Stimulated activated memory B cell treated with anti-CD40 and anti-IgM and Interleukin-4, amounts not matched to agents 10 μg/mL and 1 μg/mL and 100 μg/mL, for 72 hours (primary cell): ENCODE data around the gene MAN2B2.

ENCODE experiments used
- ATAC-seq: fragments of 150-1000 bp; cut with Tn5 transposase; 2 replicates; pipeline ENCODE4 v1.10.0; 2021
- H3K27ac Mint-ChIP-seq: one replicate; pipeline ENCODE4 v1.8.0; 2022; ENCODE audit warnings: mild to moderate bottlenecking, mixed read lengths
- H3K27me3 Mint-ChIP-seq: one replicate; pipeline ENCODE4 v1.8.0; 2022; ENCODE audit warnings: mixed read lengths
- H3K36me3 Mint-ChIP-seq: one replicate; pipeline ENCODE4 v1.8.0; 2022; ENCODE audit warnings: mixed read lengths
- H3K4me1 Mint-ChIP-seq: one replicate; pipeline ENCODE4 v1.8.0; 2022; ENCODE audit warnings: mixed read lengths
- H3K4me3 Mint-ChIP-seq: one replicate; pipeline ENCODE4 v1.8.0; 2022; ENCODE audit warnings: mild to moderate bottlenecking, moderate library complexity, mixed read lengths
- H3K9me3 Mint-ChIP-seq: one replicate; pipeline ENCODE4 v1.8.0; 2022; ENCODE audit warnings: mixed read lengths

Gene MAN2B2

DNA sequence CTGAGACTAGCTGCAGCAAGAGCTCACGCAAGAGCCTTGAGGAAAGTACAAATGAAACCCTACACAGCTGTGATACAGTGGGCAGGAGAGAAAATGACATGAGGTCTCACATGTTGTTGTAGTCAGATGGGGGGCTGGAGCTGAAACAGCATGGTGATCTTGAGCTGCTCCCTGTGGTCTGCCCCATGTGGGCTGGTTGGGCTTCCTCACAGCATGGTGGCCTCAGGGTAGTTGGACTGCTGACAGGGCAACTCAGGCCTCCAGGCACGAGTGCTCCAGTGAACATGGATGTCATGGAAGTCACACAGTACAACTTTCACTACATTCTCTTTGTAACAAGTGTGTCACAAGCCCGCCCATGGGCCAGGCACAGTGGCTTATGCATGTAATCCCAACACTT lies 3.4 kb upstream of the MAN2B2 start:
- no peaks in the 10 kb centered on the region for H3K27me3 Mint-ChIP-seq
- no peak overlapping the region for H3K4me3 Mint-ChIP-seq
- peaks cover 12% of the 10 kb centered on the region for H3K4me1 Mint-ChIP-seq
- no peak for ATAC-seq
- H3K9me3 Mint-ChIP-seq, result peaks cover 7% of the 10 kb centered on the region
- H3K27ac Mint-ChIP-seq, result no peak overlapping the region
- H3K36me3 Mint-ChIP-seq, result no peaks in the 10 kb centered on the region

DNA sequence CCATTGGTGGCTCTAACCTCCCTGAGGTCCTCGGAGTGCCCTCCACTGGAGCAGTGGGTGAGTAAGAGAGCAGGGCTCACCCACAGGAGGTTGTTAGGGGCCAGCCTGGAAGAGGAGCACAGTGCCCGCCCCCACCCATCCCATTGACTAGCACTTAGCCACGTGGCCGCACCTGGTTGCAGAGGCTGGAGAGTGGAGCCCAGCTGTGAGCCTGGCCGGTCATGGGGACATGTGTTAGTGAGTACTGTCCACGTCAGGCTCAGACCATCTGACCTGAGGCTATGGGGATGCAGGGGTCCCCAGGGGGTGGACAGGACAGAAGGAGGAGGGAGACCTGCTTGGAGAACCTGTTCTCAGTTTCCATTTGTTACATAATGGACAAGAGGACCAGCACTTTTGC lies 1.4 kb upstream of the MAN2B2 start:
- peaks cover 7% of the 10 kb centered on the region for H3K9me3 Mint-ChIP-seq
- peak overlapping the region; percentile 96 for H3K4me3 Mint-ChIP-seq
- no peak for ATAC-seq
- H3K36me3 Mint-ChIP-seq, result peaks cover 18% of the 10 kb centered on the region
- H3K27me3 Mint-ChIP-seq, result no peaks in the 10 kb centered on the region
- no peak overlapping the region for H3K27ac Mint-ChIP-seq
- peaks cover 12% of the 10 kb centered on the region for H3K4me1 Mint-ChIP-seq

DNA sequence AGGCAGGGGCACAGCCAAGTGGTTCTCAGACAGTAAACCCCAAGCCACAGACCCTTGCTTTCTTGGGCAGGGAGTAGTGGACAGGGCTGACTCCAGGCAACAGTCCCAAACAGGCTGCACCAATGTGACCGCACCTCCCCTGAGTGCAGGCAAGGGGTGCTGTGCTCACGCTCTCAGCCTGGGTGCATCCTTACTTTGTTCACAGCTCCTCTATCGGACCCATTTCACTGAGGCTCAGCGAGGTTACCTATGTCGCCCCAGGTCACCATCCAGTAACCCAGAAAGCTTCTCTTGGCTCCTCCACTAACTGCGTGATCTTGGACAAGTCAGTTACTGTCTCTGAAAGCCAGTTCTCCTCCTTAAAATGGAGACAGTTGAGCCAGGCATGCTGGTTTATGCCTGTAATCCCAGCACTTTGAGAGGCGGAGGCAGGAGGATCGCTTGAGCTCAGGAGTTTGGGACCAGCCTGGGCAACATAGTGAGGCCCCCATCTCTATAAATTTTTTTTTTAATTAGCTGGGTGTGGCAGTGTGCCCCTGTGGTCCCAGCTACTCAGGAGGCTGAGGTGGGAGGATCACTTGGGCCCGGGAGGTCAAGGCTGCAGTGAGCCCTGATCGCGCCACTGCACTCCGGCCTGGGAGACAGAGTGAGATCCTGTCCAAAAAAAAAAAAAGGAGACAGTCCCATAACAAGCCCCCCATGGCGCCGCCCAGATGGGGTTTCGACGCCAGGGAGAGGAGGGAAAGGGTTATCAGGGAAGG lies 823 bp upstream of the MAN2B2 start:
- no peak for ATAC-seq
- Mint-ChIP-seq H3K27ac (peak overlapping the region; percentile 85), H3K9me3 (peaks cover 9% of the 10 kb centered on the region)

DNA sequence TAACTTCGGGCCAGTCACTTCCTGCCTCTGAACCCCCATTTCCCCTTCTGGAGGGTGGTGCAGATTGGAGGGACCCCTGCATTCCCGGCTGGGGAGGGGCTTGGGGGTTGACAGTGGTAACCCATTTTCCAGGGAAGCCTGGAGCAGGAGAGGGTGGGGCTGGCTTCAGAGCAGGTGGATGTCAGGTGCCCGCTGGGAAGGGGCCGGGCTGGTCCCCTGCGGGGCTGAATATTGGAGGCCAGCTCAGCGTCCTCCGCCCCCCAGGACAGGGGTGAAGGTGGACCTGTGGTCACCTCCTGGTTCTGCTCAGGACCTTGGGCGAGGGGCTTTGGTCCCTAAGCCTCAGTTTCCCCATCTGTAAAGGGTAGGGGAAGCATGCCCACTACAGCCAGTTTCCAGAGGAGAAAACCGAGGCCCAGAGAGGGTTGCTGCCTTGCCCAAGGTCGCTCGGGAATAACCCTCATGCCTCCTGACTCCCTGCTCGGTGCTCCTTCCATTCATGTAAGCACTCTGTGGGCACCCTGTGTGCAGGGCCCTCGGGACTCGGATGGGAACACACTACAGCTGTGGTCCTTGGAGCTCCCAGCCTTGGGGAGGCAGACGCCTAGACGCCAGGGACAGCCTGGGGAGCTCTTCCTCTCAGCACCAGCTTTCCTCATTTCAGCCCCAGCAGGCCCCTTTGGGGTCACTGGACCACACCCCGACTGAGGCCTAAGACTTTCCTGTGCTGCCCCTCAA lies 683 bp downstream of the MAN2B2 start:
- peak; percentile 11 for ATAC-seq
- H3K27ac Mint-ChIP-seq, result peak overlapping the region; percentile 85
- H3K4me3 Mint-ChIP-seq, result peak overlapping the region; percentile 81
- H3K4me1 Mint-ChIP-seq, result peaks cover 12% of the 10 kb centered on the region
- H3K27me3 Mint-ChIP-seq, result no peaks in the 10 kb centered on the region
- H3K9me3 Mint-ChIP-seq, result peaks cover 14% of the 10 kb centered on the region
- peaks cover 39% of the 10 kb centered on the region for H3K36me3 Mint-ChIP-seq

More for the DNA sequence above, 823 bp upstream of the MAN2B2 start:
- H3K4me1 Mint-ChIP-seq, result peaks cover 12% of the 10 kb centered on the region
- H3K36me3 Mint-ChIP-seq, result peaks cover 24% of the 10 kb centered on the region
- no peaks in the 10 kb centered on the region for H3K27me3 Mint-ChIP-seq
- peak overlapping the region; percentile 96 for H3K4me3 Mint-ChIP-seq

DNA sequence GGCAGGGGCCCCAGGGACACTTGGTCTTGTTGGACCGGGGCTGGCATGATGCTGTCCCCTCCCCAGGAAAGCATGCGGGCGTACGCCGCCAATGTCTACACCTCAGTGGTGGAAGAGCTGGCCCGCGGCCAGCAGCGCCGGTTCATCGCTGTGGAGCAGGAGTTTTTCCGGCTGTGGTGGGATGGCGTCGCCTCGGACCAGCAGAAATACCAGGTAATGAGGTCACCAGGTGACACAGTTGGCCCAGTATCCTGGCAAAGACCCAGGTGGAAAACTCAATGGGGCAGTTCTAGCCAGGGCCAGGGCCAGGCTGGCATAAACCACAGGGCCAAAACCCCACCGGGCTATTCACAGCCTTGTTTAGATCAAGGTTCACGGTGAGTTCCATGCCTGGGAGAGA lies 1.5 kb downstream of the MAN2B2 start:
- no peaks in the 10 kb centered on the region for H3K27me3 Mint-ChIP-seq
- no peak for ATAC-seq
- no peak overlapping the region for H3K4me3 Mint-ChIP-seq
- H3K36me3 Mint-ChIP-seq, result peaks cover 44% of the 10 kb centered on the region
- H3K4me1 Mint-ChIP-seq, result peaks cover 12% of the 10 kb centered on the region
- peak overlapping the region; percentile 85 for H3K27ac Mint-ChIP-seq
- peaks cover 9% of the 10 kb centered on the region for H3K9me3 Mint-ChIP-seq

DNA sequence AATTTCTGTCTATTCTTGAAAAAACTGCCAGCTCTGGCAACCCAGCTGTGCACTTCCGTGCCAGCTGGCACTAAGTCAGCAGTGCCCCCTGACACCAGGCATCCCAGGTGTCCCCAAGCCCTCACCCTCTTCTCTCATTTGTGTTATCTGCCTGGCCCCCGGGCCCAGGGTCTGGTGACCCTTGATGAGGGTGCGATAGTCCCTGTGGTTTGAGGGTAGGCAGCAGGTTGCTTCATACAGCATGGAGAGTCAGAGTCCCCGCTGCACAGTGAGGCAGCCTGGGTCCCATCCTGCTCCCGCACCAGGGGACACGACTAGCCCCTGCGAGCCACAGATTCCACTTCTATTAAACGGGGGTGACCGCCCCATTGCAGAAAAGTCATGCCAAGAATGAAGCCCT lies 1.9 kb downstream of the MAN2B2 start:
- Mint-ChIP-seq H3K9me3 (peaks cover 8% of the 10 kb centered on the region), H3K4me3 (peak overlapping the region; percentile 49), H3K27ac (peak overlapping the region; percentile 39), H3K27me3 (no peaks in the 10 kb centered on the region), H3K36me3 (peaks cover 45% of the 10 kb centered on the region), H3K4me1 (peaks cover 12% of the 10 kb centered on the region)
- ATAC-seq, result no peak

DNA sequence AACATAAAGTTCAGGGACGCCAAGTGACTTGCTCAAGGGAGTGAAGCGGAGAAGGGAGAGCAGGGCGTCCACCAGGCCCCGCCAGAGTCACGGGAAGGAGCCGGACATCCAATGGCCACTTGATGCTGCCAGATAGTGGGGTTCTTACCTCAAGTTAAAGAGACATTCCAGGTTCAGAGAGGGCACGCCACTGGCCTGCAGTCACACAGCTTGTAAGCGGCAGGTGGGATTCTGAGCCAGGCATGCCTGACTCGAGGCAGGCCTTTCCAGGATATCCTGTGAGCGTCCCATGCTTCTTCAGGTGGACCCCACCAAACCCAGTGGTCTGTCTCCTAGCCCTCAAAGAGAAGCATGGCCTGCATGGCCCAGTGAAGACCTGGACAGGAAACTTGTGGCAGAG lies 2.4 kb downstream of the MAN2B2 start:
- Mint-ChIP-seq H3K27ac (no peak overlapping the region), H3K4me1 (peaks cover 12% of the 10 kb centered on the region), H3K36me3 (peaks cover 50% of the 10 kb centered on the region), H3K27me3 (no peaks in the 10 kb centered on the region), H3K4me3 (no peak overlapping the region), H3K9me3 (peaks cover 8% of the 10 kb centered on the region)
- ATAC-seq, result no peak

DNA sequence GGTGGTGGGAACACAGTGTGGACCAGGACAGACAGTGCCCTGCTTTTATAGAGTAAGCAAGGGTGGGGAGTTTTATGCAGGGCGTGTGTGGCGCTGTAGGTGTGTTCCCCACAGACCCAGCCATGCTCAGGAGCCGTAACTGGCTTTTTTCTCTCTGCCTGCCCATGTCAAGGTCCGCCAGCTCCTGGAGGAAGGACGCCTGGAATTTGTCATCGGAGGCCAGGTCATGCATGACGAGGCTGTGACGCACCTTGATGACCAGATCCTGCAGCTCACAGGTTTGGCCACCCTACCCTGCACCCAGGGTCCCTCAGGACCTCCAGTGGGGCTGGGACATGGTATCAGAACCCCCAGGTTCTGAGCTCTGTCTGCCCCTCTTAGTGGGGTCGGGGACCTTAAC lies 3.2 kb downstream of the MAN2B2 start:
- Mint-ChIP-seq H3K4me1 (peaks cover 12% of the 10 kb centered on the region), H3K9me3 (peaks cover 8% of the 10 kb centered on the region), H3K36me3 (peaks cover 56% of the 10 kb centered on the region), H3K27me3 (no peaks in the 10 kb centered on the region), H3K4me3 (no peak overlapping the region), H3K27ac (no peak overlapping the region)
- ATAC-seq, result no peak

DNA sequence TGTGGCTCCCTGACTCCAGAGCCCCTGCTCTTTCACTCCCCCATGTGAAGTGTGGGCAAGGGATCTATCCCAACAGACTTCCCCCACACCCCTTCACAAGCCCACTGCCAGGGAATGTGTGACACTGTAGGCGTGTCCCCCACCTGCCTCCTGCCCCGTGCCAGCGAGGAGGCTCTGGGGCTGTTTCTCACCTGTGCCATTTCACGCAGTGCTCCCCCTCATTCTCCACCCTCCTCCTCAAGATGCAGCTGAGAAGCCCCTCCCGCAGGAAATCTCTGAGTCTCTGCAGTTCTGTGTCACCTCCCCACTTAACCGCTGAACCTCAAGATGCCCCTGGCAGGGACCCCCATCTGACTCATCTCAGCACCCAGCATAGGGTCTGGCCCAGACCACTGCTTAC lies 5.4 kb downstream of the MAN2B2 start:
- H3K27ac Mint-ChIP-seq, result no peak overlapping the region
- no peak overlapping the region for H3K4me3 Mint-ChIP-seq

DNA sequence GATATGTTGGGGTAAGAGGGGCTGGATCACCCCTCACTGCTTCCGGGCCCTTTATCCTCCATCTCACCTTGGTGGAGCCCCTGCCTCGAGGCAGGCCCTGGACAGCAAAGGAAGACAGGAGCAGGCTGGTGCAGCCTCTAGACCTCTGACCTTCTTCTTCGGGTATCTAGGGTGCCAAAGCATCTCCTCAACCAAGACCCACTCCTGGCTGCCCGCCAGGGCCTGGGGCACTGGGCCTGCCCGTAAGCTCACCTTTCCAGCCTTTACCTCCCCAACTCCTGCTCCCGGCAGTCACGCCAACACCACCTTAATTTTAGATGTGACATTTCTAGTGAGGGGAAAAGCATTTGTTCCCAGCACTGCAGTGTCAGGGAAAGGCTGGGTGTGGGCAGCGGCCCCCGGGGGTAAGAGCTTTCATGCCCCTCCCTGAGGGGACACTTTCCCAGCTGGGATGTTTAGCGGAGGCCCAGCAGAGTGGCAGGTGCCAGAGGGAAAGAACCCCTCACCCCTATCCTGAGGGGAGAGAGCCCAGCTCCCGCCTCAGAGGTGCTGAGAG lies 6.7 kb downstream of the MAN2B2 start:
- Mint-ChIP-seq H3K4me3 (no peak overlapping the region), H3K27me3 (no peaks in the 10 kb centered on the region), H3K36me3 (peaks cover 89% of the 10 kb centered on the region), H3K4me1 (no peaks in the 10 kb centered on the region), H3K27ac (no peak overlapping the region), H3K9me3 (peaks cover 14% of the 10 kb centered on the region)
- no peak for ATAC-seq

More for the DNA sequence above, 5.4 kb downstream of the MAN2B2 start:
- Mint-ChIP-seq H3K27me3 (no peaks in the 10 kb centered on the region), H3K9me3 (peaks cover 14% of the 10 kb centered on the region), H3K36me3 (peaks cover 77% of the 10 kb centered on the region), H3K4me1 (peaks cover 10% of the 10 kb centered on the region)
- ATAC-seq, result no peak

DNA sequence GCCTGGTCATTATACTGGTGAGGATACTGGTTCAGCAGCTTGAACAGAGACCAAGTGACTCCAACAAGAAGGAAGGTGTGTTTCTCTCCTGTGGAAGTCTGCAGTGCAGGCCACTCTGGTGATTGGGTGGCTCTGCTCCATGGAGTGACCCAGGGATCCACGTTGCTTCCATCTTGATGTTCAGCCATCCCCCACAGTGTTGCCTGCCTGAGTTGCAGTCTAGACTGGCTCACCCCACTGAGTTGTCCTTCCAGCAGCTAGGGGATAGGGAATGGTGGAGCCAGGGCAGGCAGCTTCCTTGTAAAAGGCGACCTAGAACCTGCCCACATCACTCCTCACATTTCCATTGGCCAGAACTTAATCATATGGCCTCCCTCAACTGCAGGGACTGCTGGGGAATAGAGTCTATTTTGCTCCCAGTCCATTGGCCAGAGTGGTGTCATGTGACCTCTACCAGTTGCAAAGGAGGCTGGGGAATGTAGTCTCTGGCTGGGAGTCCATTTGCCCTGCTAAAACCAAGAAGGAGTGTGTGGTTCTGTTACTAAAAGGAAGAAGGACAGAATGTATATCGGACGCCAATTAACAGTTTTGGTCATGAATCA lies 8.0 kb downstream of the MAN2B2 start:
- Mint-ChIP-seq H3K9me3 (peaks cover 14% of the 10 kb centered on the region), H3K27ac (no peak overlapping the region), H3K36me3 (peaks cover 87% of the 10 kb centered on the region), H3K4me3 (no peak overlapping the region), H3K27me3 (no peaks in the 10 kb centered on the region), H3K4me1 (no peaks in the 10 kb centered on the region)
- ATAC-seq, result no peak

DNA sequence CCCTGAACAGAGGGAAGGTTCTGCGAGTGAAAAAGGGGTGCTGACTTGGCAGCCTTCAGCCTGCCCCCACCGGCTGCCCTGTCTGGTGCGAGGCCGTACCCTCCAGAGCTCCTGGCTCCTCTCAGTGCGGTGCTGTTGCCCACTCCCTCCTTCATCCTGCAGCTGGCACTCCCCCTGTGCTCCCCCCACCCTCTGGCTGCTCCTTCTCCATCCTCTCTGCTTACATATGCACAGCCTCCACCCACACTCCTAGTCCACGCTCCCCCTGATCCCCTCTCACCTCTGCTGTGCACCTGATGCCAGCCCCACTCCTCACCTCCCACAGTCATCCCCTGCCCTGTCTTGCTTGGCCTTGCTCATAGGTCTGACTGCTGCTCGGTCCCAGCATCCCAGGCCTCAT lies 9.9 kb downstream of the MAN2B2 start:
- Mint-ChIP-seq H3K27ac (no peak overlapping the region), H3K36me3 (peaks cover 85% of the 10 kb centered on the region), H3K4me1 (no peaks in the 10 kb centered on the region), H3K27me3 (no peaks in the 10 kb centered on the region), H3K9me3 (peaks cover 6% of the 10 kb centered on the region), H3K4me3 (no peak overlapping the region)
- no peak for ATAC-seq

DNA sequence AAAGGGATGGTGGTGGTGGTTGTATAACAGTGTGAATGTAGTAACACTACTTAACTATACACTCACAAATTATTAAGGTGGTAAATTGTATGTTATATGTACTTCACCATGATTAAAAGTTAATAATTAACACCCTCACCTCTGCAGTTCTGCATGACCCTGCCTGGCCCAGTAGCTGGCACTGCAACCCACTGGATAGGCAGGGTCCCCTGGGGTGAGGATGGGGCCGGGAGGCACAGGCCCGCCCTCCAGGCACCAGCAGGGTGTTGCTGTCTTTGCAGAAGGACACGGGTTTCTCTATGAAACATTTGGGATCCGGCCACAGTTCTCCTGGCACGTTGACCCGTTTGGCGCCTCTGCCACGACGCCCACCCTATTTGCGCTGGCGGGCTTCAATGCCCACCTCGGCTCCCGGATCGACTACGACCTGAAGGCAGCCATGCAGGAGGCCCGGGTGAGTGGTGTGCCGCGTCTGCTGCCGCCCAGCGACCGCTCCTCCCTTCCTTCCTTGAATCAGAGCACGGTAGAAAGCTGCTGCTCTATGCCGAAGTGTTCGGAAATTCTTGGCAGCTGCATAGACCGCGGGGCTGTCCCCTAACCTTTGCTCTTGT lies 11.8 kb downstream of the MAN2B2 start:
- H3K27ac Mint-ChIP-seq, result no peak overlapping the region
- H3K36me3 Mint-ChIP-seq, result peaks cover 88% of the 10 kb centered on the region
- no peak overlapping the region for H3K4me3 Mint-ChIP-seq
- no peaks in the 10 kb centered on the region for H3K27me3 Mint-ChIP-seq
- H3K4me1 Mint-ChIP-seq, result peaks cover 10% of the 10 kb centered on the region
- H3K9me3 Mint-ChIP-seq, result peaks cover 6% of the 10 kb centered on the region
- ATAC-seq, result no peak

DNA sequence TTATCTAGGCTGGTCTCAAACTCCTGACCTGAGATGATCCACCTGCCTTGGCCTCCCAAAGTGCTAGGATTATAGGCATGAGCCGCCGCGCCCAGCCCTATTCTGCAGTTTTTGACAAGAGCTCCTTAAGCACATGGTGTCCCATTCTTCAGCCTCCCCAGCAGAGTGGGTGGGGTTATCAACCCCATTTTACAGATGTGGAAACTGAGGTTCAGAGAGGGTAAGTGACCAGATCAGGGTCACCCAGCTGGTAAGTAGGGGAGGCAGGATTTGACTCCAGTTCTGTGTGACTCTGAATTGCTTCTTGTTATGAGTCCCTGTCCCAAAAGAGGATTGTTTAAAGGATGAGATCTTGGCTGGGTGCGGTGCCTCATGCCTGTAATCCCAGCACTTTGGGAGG lies 14.5 kb downstream of the MAN2B2 start:
- H3K36me3 Mint-ChIP-seq, result peaks cover 77% of the 10 kb centered on the region

DNA sequence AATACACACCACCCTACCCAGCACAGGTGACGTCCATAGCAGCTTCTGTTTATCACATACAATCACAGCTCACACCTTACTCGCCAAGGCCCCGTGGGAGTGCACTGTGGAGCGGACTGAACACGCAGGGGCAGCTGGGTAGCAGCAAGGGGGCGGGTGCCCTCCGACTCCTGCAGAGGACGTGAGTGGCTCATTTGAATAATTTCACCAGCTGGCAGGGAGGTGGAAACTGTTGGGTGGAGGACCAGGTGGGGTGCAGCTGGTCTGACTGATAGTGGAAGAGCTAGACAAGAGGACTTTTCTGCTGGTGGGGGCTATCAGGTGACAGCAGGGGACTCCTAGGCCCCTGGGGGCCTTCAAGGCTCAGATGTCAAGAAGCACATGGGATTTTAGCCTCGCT lies 16.3 kb downstream of the MAN2B2 start:
- peaks cover 10% of the 10 kb centered on the region for H3K4me1 Mint-ChIP-seq
- peak overlapping the region; percentile 60 for H3K27ac Mint-ChIP-seq
- H3K27me3 Mint-ChIP-seq, result no peaks in the 10 kb centered on the region
- H3K4me3 Mint-ChIP-seq, result no peak overlapping the region
- H3K36me3 Mint-ChIP-seq, result peaks cover 73% of the 10 kb centered on the region
- peak; percentile 81 for ATAC-seq
- H3K9me3 Mint-ChIP-seq, result no peaks in the 10 kb centered on the region

More for the DNA sequence above, 14.5 kb downstream of the MAN2B2 start:
- Mint-ChIP-seq H3K9me3 (peaks cover 3% of the 10 kb centered on the region), H3K4me1 (peaks cover 10% of the 10 kb centered on the region), H3K27me3 (no peaks in the 10 kb centered on the region), H3K4me3 (no peak overlapping the region), H3K27ac (no peak overlapping the region)
- no peak for ATAC-seq
